CD4-positive, alpha-beta memory T cell (primary cell): Measurements from ENCODE around the gene GLG1. TPM values are rescaled to one million over a fixed set of nuclear protein-coding genes. Genes with fewer than 3 reads are reported as not detected.
"Not testable (repeated sequence)": the region's sequence is repeated elsewhere in the genome, so short reads cannot be mapped to it uniquely, and the experiment has no call there.

Experiments used
- CTCF ChIA-PET: fragments of 350-600 bp; sonication (Branson Sonifier 250); formaldehyde crosslinking; loops from one replicate; lab custom pipeline; 2021; ENCODE audit warnings: inconsistent platforms; ENCODE audit not compliant: partially characterized antibody; lab: Charles Lee
- POLR2A ChIA-PET: fragments of 350-600 bp; sonication (Branson Sonifier 250); formaldehyde crosslinking; loops from one replicate; lab custom pipeline; 2021; ENCODE audit not compliant: partially characterized antibody; lab: Charles Lee
- DNase-seq, 5 donors: peaks; one replicate each; pipeline versions ENCODE4 v3.0.0 to v3.0.0-alpha.2; 2020 to 2022; ENCODE audit warnings: mixed read lengths in 1 of 5
- H3K27ac ChIP-seq: one replicate; pipeline ENCODE4 v1.7.0; 2013; ENCODE audit warnings: low read depth, low read length
- H3K27me3 ChIP-seq: 2 replicates; pipeline ENCODE4 v1.7.0; 2013; ENCODE audit warnings: mild to moderate bottlenecking, low read length, moderate library complexity; ENCODE audit not compliant: insufficient read depth
- H3K36me3 ChIP-seq: 2 replicates; pipeline ENCODE4 v1.7.0; 2013; ENCODE audit warnings: mild to moderate bottlenecking, low read length, moderate library complexity; ENCODE audit not compliant: insufficient read depth
- H3K4me1 ChIP-seq: 2 replicates; pipeline ENCODE4 v1.7.0; 2013; ENCODE audit warnings: mild to moderate bottlenecking, low read length, moderate library complexity; ENCODE audit not compliant: insufficient read depth
- H3K4me3 ChIP-seq, 2 donors: one replicate each; pipeline ENCODE4 v1.7.0; 2013; ENCODE audit warnings: low read length in 2 of 2, mild to moderate bottlenecking in 1 of 2
- H3K9me3 ChIP-seq, 2 donors: one replicate each; pipeline ENCODE4 v1.7.0; 2013; ENCODE audit warnings: low read length in 2 of 2, control low read depth in 1 of 2; ENCODE audit not compliant: control insufficient read depth in 1 of 2
- H3K27ac Mint-ChIP-seq, 7 donors: one replicate each; pipeline ENCODE4 v1.8.0; 2020 to 2021; ENCODE audit warnings: mixed read lengths in 7 of 7, mild to moderate bottlenecking in 6 of 7, inconsistent platforms in 3 of 7, moderate library complexity in 3 of 7
- H3K27me3 Mint-ChIP-seq, 2 donors: one replicate each; pipeline ENCODE4 v1.8.0; 2020 to 2021; ENCODE audit warnings: mixed read lengths in 2 of 2
- H3K36me3 Mint-ChIP-seq, 2 donors: one replicate each; pipeline ENCODE4 v1.8.0; 2020 to 2021; ENCODE audit warnings: mixed read lengths in 2 of 2, inconsistent platforms in 1 of 2, mild to moderate bottlenecking in 1 of 2
- H3K4me1 Mint-ChIP-seq, 4 donors: one replicate each; pipeline ENCODE4 v1.8.0; 2020 to 2021; ENCODE audit warnings: mixed read lengths in 4 of 4, mild to moderate bottlenecking in 1 of 4
- H3K4me3 Mint-ChIP-seq, 8 donors: one replicate each; pipeline ENCODE4 v1.8.0; 2020 to 2021; ENCODE audit warnings: mixed read lengths in 8 of 8, mild to moderate bottlenecking in 7 of 8, moderate library complexity in 6 of 8, inconsistent platforms in 3 of 8
- H3K9me3 Mint-ChIP-seq, 8 donors: one replicate each; pipeline ENCODE4 v1.8.0; 2020 to 2021; ENCODE audit warnings: mixed read lengths in 8 of 8, mild to moderate bottlenecking in 5 of 8, inconsistent platforms in 3 of 8, moderate library complexity in 1 of 8
- intact Hi-C: fragments of 100-400 bp; cut with micrococcal nuclease; formaldehyde crosslinking; loops from one replicate; pipeline ENCODE4 v1.15.1; 2023
- polyA plus RNA-seq, 2 donors: library from polyadenylated mRNA; unstranded; fragments of 300-500 nt; fragmentation: Illumina TruSeq; gene quantifications; one replicate each; pipeline ENCODE4 v1.2.3, GENCODE V29; 2021
- total RNA-seq, 2 experiments: library from RNA; stranded (reverse); gene quantifications; one replicate each; pipeline ENCODE4 v1.2.3, GENCODE V29; 2021

Gene GLG1
- total and polyA plus RNA-seq, 4 experiments from 2014 or later, result 121 to 209 (median 175) TPM

DNA sequence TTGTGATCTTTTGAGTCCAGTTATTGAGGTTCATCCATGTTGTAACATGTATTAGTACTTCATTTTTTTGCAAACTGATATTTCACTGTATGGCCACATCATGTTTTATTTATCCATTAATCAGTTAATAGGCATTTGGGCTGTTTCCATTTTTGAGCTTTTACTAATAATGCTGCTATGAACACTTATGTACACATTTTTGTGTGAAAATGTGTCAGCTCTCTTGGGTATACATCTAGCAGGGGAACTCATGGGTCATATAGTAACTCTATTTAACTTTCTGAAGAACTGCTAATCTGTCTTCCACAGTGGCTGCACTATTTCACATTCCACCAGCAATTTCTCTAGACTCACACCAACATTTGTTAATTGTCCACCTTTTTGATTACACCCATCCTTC, 82.0 kb downstream of the GLG1 start:
- Histone ChIP-seq H3K36me3 (no peaks in the 10 kb centered on the region), H3K4me1 (no peaks in the 10 kb centered on the region), H3K9me3 (no peaks in the 10 kb centered on the region), H3K4me3 (no peak overlapping the region), H3K27me3 (no peaks in the 10 kb centered on the region), H3K27ac (no peak overlapping the region)
- DNase-seq, result no peak
- CTCF ChIA-PET, result no interaction called here
- Mint-ChIP-seq H3K9me3 (peaks cover 0 to 2% (median 0%) of the 10 kb centered on the region in 8 donors), H3K27ac (peak overlapping the region in 3 of 7 donors; percentile 1 to 76 (median 69)), H3K27me3 (no peaks in the 10 kb centered on the region), H3K4me3 (no peak overlapping the region), H3K36me3 (peaks cover 27 to 47% of the 10 kb centered on the region in 2 donors), H3K4me1 (peaks cover 0 to 20% (median 8%) of the 10 kb centered on the region in 4 donors)
- POLR2A ChIA-PET, result no interaction called here
- intact Hi-C loops, result no loop called here

DNA sequence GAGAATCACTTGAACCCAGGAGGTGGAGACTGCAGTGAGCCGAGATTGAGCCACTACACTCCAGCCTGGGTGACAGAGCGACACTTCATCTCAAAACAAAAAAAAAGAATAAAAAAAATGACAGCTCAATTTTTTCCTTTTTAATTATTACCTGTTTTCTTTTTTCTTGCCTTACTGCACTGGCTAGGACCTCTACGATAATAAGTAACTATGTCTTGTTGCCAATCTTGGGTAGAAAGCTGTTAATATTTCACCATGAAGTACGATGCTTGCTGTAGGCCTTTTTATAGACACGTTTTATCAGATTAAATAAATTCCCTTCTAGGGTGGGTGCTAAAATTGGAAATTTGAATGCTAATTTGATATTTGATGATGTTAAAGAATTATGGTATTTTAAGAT, 82.8 kb downstream of the GLG1 start:
- Histone ChIP-seq H3K27ac (no peak overlapping the region), H3K4me3 (no peak overlapping the region), H3K9me3 (no peaks in the 10 kb centered on the region), H3K27me3 (no peaks in the 10 kb centered on the region), H3K4me1 (no peaks in the 10 kb centered on the region), H3K36me3 (no peaks in the 10 kb centered on the region)
- CTCF ChIA-PET, result no interaction called here
- no peak overlapping the region for H3K4me3 Mint-ChIP-seq
- H3K27ac Mint-ChIP-seq, result peak overlapping the region in 3 of 7 donors; percentile 11 to 48 (median 32)
- H3K9me3 Mint-ChIP-seq, result peaks cover 0 to 4% (median 0%) of the 10 kb centered on the region in 8 donors
- H3K27me3 Mint-ChIP-seq, result no peaks in the 10 kb centered on the region
- H3K4me1 Mint-ChIP-seq, result peaks cover 0 to 20% (median 8%) of the 10 kb centered on the region in 4 donors
- no peak for DNase-seq
- intact Hi-C loops, result no loop called here
- POLR2A ChIA-PET, result no interaction called here
- H3K36me3 Mint-ChIP-seq, result peaks cover 32 to 47% of the 10 kb centered on the region in 2 donors

DNA sequence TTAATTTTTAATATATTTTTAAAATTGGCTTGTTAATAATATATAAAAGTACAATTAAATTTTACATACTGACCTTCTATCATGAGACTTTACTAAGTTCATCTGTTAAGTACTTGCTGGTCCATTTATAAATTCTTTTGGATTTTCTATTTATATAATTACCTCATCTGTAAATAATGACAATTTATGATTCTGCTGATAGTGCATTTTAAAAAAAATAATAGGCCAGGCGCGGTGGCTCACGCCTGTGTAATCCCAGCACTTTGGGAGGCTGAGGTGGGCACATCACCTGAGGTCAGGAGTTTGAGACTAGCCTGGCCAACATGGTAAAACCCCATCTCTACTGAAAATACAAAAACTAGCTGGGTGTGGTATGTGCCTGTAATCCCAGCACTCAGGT, 83.2 kb downstream of the GLG1 start:
- H3K27ac Mint-ChIP-seq, result not testable (repeated sequence)
- H3K36me3 Mint-ChIP-seq, result peaks cover 32 to 51% of the 10 kb centered on the region in 2 donors

DNA sequence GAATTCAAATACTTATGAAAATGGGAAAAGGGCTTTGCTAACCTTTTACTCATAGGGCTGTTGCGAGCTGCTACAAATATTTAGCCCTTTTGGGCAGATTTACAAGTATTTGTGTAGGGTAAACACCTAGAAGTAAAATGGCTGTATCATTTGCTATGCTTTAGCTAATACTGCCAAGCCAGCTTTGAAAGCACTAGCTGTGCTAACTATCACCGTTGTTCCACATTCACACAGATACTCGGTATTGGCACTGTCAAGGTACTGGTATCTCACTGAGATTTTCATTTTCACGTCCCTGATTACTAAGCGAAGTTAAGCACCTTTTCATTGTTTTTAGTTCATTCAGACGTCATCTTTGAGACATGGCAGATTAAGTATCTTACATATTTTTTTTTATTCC, 84.8 kb downstream of the GLG1 start:
- ChIA-PET CTCF (no interaction called here), POLR2A (no interaction called here)
- no peaks in the 10 kb centered on the region for H3K9me3 ChIP-seq
- no peaks in the 10 kb centered on the region for H3K4me1 ChIP-seq
- no peak overlapping the region for H3K27ac ChIP-seq
- no peak for DNase-seq
- no peak overlapping the region for H3K4me3 ChIP-seq
- H3K4me1 Mint-ChIP-seq, result peaks cover 13 to 37% (median 21%) of the 10 kb centered on the region in 4 donors
- intact Hi-C loops, result no loop called here
- H3K9me3 Mint-ChIP-seq, result peaks cover 0 to 4% (median 0%) of the 10 kb centered on the region in 8 donors
- H3K36me3 ChIP-seq, result no peaks in the 10 kb centered on the region
- peaks cover 32 to 55% of the 10 kb centered on the region in 2 donors for H3K36me3 Mint-ChIP-seq
- H3K27ac Mint-ChIP-seq, result peak overlapping the region in 4 of 7 donors; percentile 5 to 50 (median 31)
- no peak overlapping the region for H3K4me3 Mint-ChIP-seq
- H3K27me3 ChIP-seq, result no peaks in the 10 kb centered on the region
- no peaks in the 10 kb centered on the region for H3K27me3 Mint-ChIP-seq

More for the DNA sequence above, 83.2 kb downstream of the GLG1 start:
- H3K36me3 ChIP-seq, CTCF ChIA-PET, H3K27me3 ChIP-seq, intact Hi-C loops, H3K4me3 Mint-ChIP-seq, H3K4me3 ChIP-seq, H3K9me3 Mint-ChIP-seq, H3K27me3 Mint-ChIP-seq, POLR2A ChIA-PET, DNase-seq, H3K9me3 ChIP-seq, H3K4me1 ChIP-seq, H3K27ac ChIP-seq: not testable (repeated sequence)
- H3K4me1 Mint-ChIP-seq, result peaks cover under 1 to 21% (median 8%) of the 10 kb centered on the region in 4 donors

DNA sequence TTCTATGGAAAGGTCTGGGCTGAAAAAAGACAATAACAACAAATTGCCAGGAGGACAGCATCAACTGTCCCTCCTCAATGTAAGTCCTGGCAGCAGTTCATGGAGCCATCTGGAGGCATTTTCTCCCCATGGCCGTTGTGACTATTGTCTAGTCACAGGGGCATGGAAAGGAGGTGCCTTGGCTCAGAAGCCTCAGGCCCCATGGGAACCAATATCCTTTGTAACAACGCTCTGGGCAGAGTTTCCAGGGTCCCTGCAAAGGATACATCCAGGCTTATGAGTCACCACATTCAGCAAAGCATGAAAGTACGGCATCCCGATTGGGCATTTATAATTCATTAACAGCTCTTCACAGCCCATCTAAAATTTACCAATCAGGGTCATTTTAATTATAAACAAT, 85.2 kb downstream of the GLG1 start:
- intact Hi-C loops, result no loop called here
- no peak overlapping the region for H3K4me3 Mint-ChIP-seq
- no peak for DNase-seq
- H3K4me3 ChIP-seq, result no peak overlapping the region
- CTCF ChIA-PET, result no interaction called here
- H3K9me3 ChIP-seq, result no peaks in the 10 kb centered on the region
- H3K36me3 Mint-ChIP-seq, result peaks cover 32 to 55% of the 10 kb centered on the region in 2 donors
- H3K27me3 ChIP-seq, result no peaks in the 10 kb centered on the region
- H3K27ac ChIP-seq, result no peak overlapping the region
- peak overlapping the region in 4 of 7 donors; percentile 25 to 50 (median 30) for H3K27ac Mint-ChIP-seq
- no peaks in the 10 kb centered on the region for H3K27me3 Mint-ChIP-seq
- H3K4me1 ChIP-seq, result no peaks in the 10 kb centered on the region
- H3K9me3 Mint-ChIP-seq, result peaks cover 0 to 4% (median 0%) of the 10 kb centered on the region in 8 donors
- POLR2A ChIA-PET, result no interaction called here
- H3K36me3 ChIP-seq, result no peaks in the 10 kb centered on the region
- H3K4me1 Mint-ChIP-seq, result peaks cover 14 to 42% (median 24%) of the 10 kb centered on the region in 4 donors

DNA sequence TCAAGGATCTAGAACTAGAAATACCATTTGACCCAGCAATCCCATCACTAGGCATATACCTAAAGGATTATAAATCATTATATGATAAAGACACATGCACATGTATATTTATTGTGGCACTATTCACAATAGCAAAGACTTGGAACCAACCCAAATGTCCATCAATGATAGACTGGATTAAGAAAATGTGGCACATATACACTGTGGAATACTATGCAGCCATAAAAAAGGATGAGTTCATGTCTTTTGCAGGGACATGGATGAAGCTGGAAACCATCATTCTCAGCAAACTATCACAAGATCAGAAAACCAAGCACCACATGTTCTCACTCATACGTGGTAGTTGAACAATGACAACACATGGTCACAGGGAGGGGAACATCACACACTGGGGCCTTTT, 88.0 kb downstream of the GLG1 start:
- H3K27me3 Mint-ChIP-seq, H3K27me3 ChIP-seq, H3K36me3 ChIP-seq, H3K4me3 Mint-ChIP-seq, H3K9me3 Mint-ChIP-seq, H3K4me1 ChIP-seq, CTCF ChIA-PET, H3K9me3 ChIP-seq, H3K4me3 ChIP-seq, intact Hi-C loops, POLR2A ChIA-PET, H3K27ac ChIP-seq, H3K27ac Mint-ChIP-seq, DNase-seq: not testable (repeated sequence)
- Mint-ChIP-seq H3K36me3 (peaks cover 22 to 41% of the 10 kb centered on the region in 2 donors), H3K4me1 (peaks cover 34 to 61% (median 49%) of the 10 kb centered on the region in 4 donors)

DNA sequence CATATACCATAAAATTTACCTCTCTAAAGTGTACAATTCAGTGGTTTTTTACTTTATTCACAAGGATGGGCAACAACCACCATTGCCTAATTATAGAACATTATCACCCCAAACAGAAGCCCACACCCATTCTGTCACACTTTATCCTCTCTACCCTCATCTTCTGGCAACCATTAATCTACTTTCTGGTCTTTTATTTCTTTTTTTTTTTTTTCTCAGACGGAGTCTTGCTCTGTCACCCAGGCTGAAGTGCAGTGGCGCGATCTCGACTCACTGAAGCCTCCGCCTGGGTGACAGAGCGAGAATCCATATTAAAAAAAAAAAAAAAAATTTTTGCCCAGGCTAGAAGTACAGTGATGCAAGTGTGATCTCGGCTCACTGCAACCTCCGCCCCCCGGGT, 95.0 kb downstream of the GLG1 start:
- no peaks in the 10 kb centered on the region for H3K27me3 Mint-ChIP-seq
- no peaks in the 10 kb centered on the region for H3K9me3 ChIP-seq
- ChIA-PET POLR2A (no interaction called here), CTCF (no interaction called here)
- intact Hi-C loops, result no loop called here
- no peaks in the 10 kb centered on the region for H3K27me3 ChIP-seq
- H3K4me3 ChIP-seq, result no peak overlapping the region
- no peak overlapping the region for H3K4me3 Mint-ChIP-seq
- no peaks in the 10 kb centered on the region for H3K36me3 ChIP-seq
- DNase-seq, result no peak
- H3K36me3 Mint-ChIP-seq, result peaks cover 18 to 29% of the 10 kb centered on the region in 2 donors
- no peaks in the 10 kb centered on the region for H3K9me3 Mint-ChIP-seq
- peak overlapping the region in 1 of 7 donors; percentile 33 for H3K27ac Mint-ChIP-seq
- no peak overlapping the region for H3K27ac ChIP-seq
- peaks cover 53 to 69% (median 62%) of the 10 kb centered on the region in 4 donors for H3K4me1 Mint-ChIP-seq
- no peaks in the 10 kb centered on the region for H3K4me1 ChIP-seq
